Measurements from ENCODE around the gene MEF2A.
"Not testable (repeated sequence)": the region's sequence is repeated elsewhere in the genome, so short reads cannot be mapped to it uniquely, and the experiment has no call there.

The MEF2A gene

GRCh38 chr15:99645951-99646350 lies 80.2 kb downstream of the MEF2A start:
- DNase-seq (ENCODE audit: low spot score): no peak

GRCh38 chr15:99651023-99651807 lies 85.4 kb downstream of the MEF2A start:
- peak; percentile 74 for DNase-seq (ENCODE audit: low spot score)

- no peak for DNase-seq (ENCODE audit: low spot score)
These were observed 90.4 kb downstream of the MEF2A start for GRCh38 chr15:99656205-99656604.

- no peak for DNase-seq (ENCODE audit: low spot score)
These were observed 92.2 kb downstream of the MEF2A start for GRCh38 chr15:99657996-99658395.

GRCh38 chr15:99662903-99663302 lies 97.1 kb downstream of the MEF2A start:
- DNase-seq (ENCODE audit: low spot score): no peak

- DNase-seq (ENCODE audit: low spot score): not testable (repeated sequence)
These were observed 100.3 kb downstream of the MEF2A start for GRCh38 chr15:99666073-99666472.

GRCh38 chr15:99668533-99669182 lies 102.9 kb downstream of the MEF2A start:
- no peak for DNase-seq (ENCODE audit: low spot score)

- no peak for DNase-seq (ENCODE audit: low spot score)
These were observed 103.5 kb downstream of the MEF2A start for GRCh38 chr15:99669250-99669649.

- no peak for DNase-seq (ENCODE audit: low spot score)
These were observed 106.3 kb downstream of the MEF2A start for GRCh38 chr15:99671926-99672635.

GRCh38 chr15:99673111-99673510 lies 107.3 kb downstream of the MEF2A start:
- DNase-seq (ENCODE audit: low spot score): no peak

GRCh38 chr15:99674279-99674678 lies 108.5 kb downstream of the MEF2A start:
- no peak for DNase-seq (ENCODE audit: low spot score)

- peak; percentile 53 for DNase-seq (ENCODE audit: low spot score)
These were observed 111.9 kb downstream of the MEF2A start for GRCh38 chr15:99677540-99678134.

- peak; percentile 41 for DNase-seq (ENCODE audit: low spot score)
These were observed 114.5 kb downstream of the MEF2A start for GRCh38 chr15:99680276-99680675.

- DNase-seq (ENCODE audit: low spot score): peak; percentile 4
These were observed 116.2 kb downstream of the MEF2A start for GRCh38 chr15:99681990-99682389.

GRCh38 chr15:99682455-99682854 lies 116.7 kb downstream of the MEF2A start:
- DNase-seq (ENCODE audit: low spot score): peak; percentile 90

- peak; percentile 89 for DNase-seq (ENCODE audit: low spot score)
These were observed 117.4 kb downstream of the MEF2A start for GRCh38 chr15:99683000-99683670.

- no peak for DNase-seq (ENCODE audit: low spot score)
These were observed 120.5 kb downstream of the MEF2A start for GRCh38 chr15:99686290-99686689.

GRCh38 chr15:99692825-99693224 lies 127.0 kb downstream of the MEF2A start:
- peak; percentile 42 for DNase-seq (ENCODE audit: low spot score)

GRCh38 chr15:99696096-99696495 lies 130.3 kb downstream of the MEF2A start:
- no peak for DNase-seq (ENCODE audit: low spot score)

GRCh38 chr15:99702895-99703602 lies 137.3 kb downstream of the MEF2A start:
- peak; percentile 36 for DNase-seq (ENCODE audit: low spot score)

Measured in kidney tubule cell (primary cell).